HCT116 (cell line): ENCODE measurements around the gene DUSP6.

Experiments
- CEBPB ChIP-seq: IDR thresholded peaks from 2 replicates; pipeline ENCODE4 v1.6.1; 2012; ENCODE audit warnings: low read depth
- CTCF ChIP-seq, 3 experiments: fragments of 200-600 bp in 1 of 3; sonication (generic) in 1 of 3; IDR thresholded peaks in 2 of 3; conservative IDR thresholded peaks in 1 of 3; 2 replicates each; pipeline ENCODE4 v1.5.1; 2012 to 2017; ENCODE audit warnings: low read depth in 2 of 3, low read length in 2 of 3, antibody characterized with exemption in 1 of 3, borderline replicate concordance in 1 of 3, control low read depth in 1 of 3, mild to moderate bottlenecking in 1 of 3, mixed read lengths in 1 of 3, mixed run types in 1 of 3, moderate library complexity in 1 of 3; ENCODE audit not compliant: insufficient read depth in 1 of 3
- EZH2 ChIP-seq: fragments of 200-600 bp; sonication (generic); IDR thresholded peaks from 2 replicates; pipeline ENCODE4 v1.6.1; 2017; ENCODE audit warnings: antibody characterized with exemption, mixed run types
- EZH2phosphoT487 ChIP-seq: fragments of 200-600 bp; IDR thresholded peaks from 2 replicates; pipeline ENCODE4 v1.6.1; 2018; ENCODE audit warnings: antibody characterized with exemption, borderline replicate concordance
- JUND ChIP-seq: IDR thresholded peaks from 2 replicates; pipeline ENCODE4 v1.6.1; 2012
- MAX ChIP-seq: IDR thresholded peaks from 2 replicates; pipeline ENCODE4 v1.6.1; 2012
- POLR2A ChIP-seq: IDR thresholded peaks from 2 replicates; pipeline ENCODE4 v1.7.0; 2011; ENCODE audit warnings: borderline replicate concordance; ENCODE audit not compliant: insufficient read depth, insufficient read length; ENCODE audit errors: extremely low read depth
- POLR2AphosphoS5 ChIP-seq: IDR thresholded peaks from 2 replicates; pipeline ENCODE4 v1.6.1; 2011; ENCODE audit warnings: mild to moderate bottlenecking, low read depth, low read length, moderate library complexity
- RAD21 ChIP-seq: IDR thresholded peaks from 2 replicates; pipeline ENCODE4 v1.6.1; 2012; ENCODE audit warnings: low read depth, mild to moderate bottlenecking
- REST ChIP-seq: IDR thresholded peaks from 2 replicates; pipeline ENCODE4 v1.6.1; 2012; ENCODE audit warnings: low read depth

GRCh38 chr12:89363582-89363981, 11.3 kb upstream of the DUSP6 start:
- TF ChIP-seq CEBPB (no peak), RAD21 (no peak), POLR2A (no peak), MAX (no peak), EZH2phosphoT487 (no peak), EZH2 (no peak), REST (no peak), POLR2AphosphoS5 (no peak), CTCF (IDR thresholded peaks at IDR 0.05 in 2 of 3, conservative IDR thresholded peaks at IDR 0.05 in 1 of 3; ENCODE audit: borderline replicate concordance in 1 of 3, insufficient read depth in 1 of 3, low read depth in 2 of 3, low read length in 2 of 3) (no peak), JUND (no peak)
